ENCODE data around the gene HES2.

- TF ChIP-seq RCOR1 (IDR thresholded peaks at IDR 0.05; ENCODE audit: insufficient replicate concordance, low read length) (no peak), POLR2A (IDR thresholded peaks at IDR 0.05; ENCODE audit: low read depth, low read length) (no peak), CEBPB (IDR thresholded peaks at IDR 0.05; ENCODE audit: low read depth, low read length) (no peak), CTCF (conservative IDR thresholded peaks at IDR 0.05; ENCODE audit: low read depth, low read length) (no peak), NFE2L2 (IDR thresholded peaks at IDR 0.05; ENCODE audit: low read depth, low read length) (no peak), FOS (IDR thresholded peaks at IDR 0.05; ENCODE audit: low read depth, low read length) (no peak)
Observed at GRCh38 chr1:6380037-6380436, 39.7 kb downstream of the HES2 start.
